SK-N-MC (cell line): ENCODE data around the gene DGUOK.

Experiments
- DNase-seq: peaks from one replicate; pipeline ENCODE4 v3.0.0-alpha.2; 2011; ENCODE audit warnings: low read depth, low spot score
- H3K27ac ChIP-seq: fragments of 200-600 bp; sonication (generic); 2 replicates; pipeline ENCODE4 v1.5.1; 2016; ENCODE audit warnings: mixed run types
- H3K36me3 ChIP-seq: fragments of 200-600 bp; sonication (generic); 2 replicates; pipeline ENCODE4 v1.6.1; 2017; ENCODE audit warnings: antibody characterized with exemption, low read length, mixed read lengths; ENCODE audit not compliant: insufficient read depth
- H3K4me3 ChIP-seq: fragments of 200-600 bp; sonication (generic); 2 replicates; pipeline ENCODE4 v1.5.1; 2016
- H3K9ac ChIP-seq: fragments of 200-600 bp; sonication (generic); 2 replicates; pipeline ENCODE4 v1.8.0; 2017; ENCODE audit warnings: mixed run types, mixed read lengths; ENCODE audit not compliant: insufficient read length
- H3K9me3 ChIP-seq: fragments of 200-600 bp; sonication (generic); 2 replicates; pipeline ENCODE4 v1.6.1; 2017; ENCODE audit warnings: low read depth, mild to moderate bottlenecking, antibody characterized with exemption, low read length, moderate library complexity, mixed read lengths
- EZH2 ChIP-seq: fragments of 200-600 bp; sonication (generic); IDR thresholded peaks from one replicate; pipeline ENCODE4 v1.6.1; 2017; ENCODE audit warnings: antibody characterized with exemption
- FOXP2 ChIP-seq: optimal IDR thresholded peaks from 2 replicates; pipeline ENCODE3; 2011; ENCODE audit warnings: mild to moderate bottlenecking, moderate library complexity; ENCODE audit not compliant: insufficient read depth; ENCODE audit errors: extremely low read length, control extremely low read depth
- POLR2AphosphoS5 ChIP-seq: IDR thresholded peaks from 2 replicates; pipeline ENCODE4 v1.6.1; 2012; ENCODE audit warnings: mild to moderate bottlenecking, low read depth, low read length, borderline replicate concordance

DGUOK gene

DNA sequence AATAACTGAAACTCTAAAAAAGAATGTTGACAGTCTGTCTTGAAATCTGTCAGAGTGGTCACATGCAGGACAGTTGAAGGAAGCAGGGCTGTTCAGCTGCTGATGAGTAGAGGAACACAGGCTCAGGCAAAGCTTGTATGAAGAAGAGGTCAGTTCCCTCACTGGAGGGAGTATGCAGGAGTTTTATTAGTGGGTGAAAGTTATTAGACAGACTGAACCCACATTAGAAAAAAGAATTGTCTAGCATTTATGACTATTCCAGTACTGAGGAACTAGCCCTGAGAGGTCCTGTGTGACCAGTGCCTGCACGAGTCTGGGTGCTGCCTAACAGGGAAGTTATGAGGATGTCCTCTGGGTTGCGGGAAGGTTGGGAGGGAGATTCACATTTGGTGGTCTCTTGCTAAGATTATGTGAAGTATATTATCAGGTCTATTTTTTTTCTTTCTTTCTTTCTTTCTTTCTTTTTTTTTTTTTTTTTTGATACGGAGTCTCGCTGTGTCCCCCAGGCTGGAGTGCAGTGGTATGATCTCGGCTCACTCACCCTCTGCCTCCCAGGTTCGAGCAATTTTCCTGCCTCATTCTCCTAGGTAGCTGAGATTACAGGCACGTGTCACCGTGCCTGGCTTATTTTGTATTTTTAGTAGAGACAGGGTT lies 67.6 kb downstream of the DGUOK start:
- no peak for TF ChIP-seq EZH2
- TF ChIP-seq POLR2AphosphoS5, result no peak
- TF ChIP-seq FOXP2, result no peak
- H3K9me3 ChIP-seq, result no peaks in the 10 kb centered on the region
- no peak overlapping the region for H3K4me3 ChIP-seq
- DNase-seq, result no peak
- no peak overlapping the region for H3K9ac ChIP-seq
- peaks cover 24% of the 10 kb centered on the region; the same call in 1 of the 2 replicates for H3K36me3 ChIP-seq
- no peak overlapping the region for H3K27ac ChIP-seq

DNA sequence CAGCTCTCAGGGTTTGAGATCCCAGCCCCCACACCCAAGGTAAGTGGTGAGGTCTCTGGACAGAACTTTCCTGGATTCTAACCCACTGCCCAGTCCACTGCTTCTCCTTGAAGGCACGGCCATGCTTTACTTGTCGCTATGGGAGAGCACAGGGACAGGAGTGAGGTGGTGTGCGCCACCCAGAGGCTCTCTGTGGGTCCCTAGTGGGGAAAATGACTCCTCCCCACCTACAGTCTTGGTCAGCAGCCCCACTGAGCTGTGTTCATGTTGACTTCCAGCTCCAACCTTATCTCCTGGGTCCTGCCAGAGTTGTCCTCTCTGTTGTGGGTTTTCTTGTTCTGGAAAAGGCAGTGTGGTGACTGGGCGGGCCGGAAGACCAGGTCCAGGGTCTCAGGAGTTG lies 69.1 kb downstream of the DGUOK start:
- H3K9me3 ChIP-seq, result no peaks in the 10 kb centered on the region
- no peak overlapping the region for H3K27ac ChIP-seq
- TF ChIP-seq FOXP2, result no peak
- TF ChIP-seq EZH2, result no peak
- TF ChIP-seq POLR2AphosphoS5, result no peak
- H3K9ac ChIP-seq, result no peak overlapping the region
- H3K36me3 ChIP-seq, result peaks cover 10% of the 10 kb centered on the region; the same call in 1 of the 2 replicates
- no peak overlapping the region for H3K4me3 ChIP-seq
- DNase-seq, result no peak

DNA sequence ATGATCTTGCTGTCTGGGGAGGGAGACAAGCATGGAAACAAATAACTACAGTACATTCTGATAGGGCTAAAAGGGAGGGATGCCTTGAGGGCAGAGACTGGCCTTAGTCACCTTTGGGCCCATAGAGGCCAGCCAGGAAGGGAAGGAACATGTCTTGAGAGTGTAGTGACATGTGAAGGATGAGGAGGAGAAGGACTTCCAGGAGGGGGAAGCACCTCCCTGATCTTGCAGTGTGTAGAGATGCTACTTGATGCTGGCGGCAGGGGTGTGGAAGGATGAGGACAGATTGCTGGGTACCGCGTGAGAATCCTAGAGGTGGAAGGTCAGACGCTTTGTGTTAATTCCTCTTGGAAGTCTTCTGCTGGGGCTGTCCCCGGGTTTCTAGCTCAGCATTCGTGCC lies 71.1 kb downstream of the DGUOK start:
- DNase-seq, result no peak
- H3K9me3 ChIP-seq, result no peaks in the 10 kb centered on the region
- H3K9ac ChIP-seq, result no peak overlapping the region
- no peak overlapping the region for H3K4me3 ChIP-seq
- no peak overlapping the region for H3K27ac ChIP-seq
- TF ChIP-seq POLR2AphosphoS5 (no peak), EZH2 (no peak), FOXP2 (no peak)
- H3K36me3 ChIP-seq, result peaks cover 5% of the 10 kb centered on the region; the same call in 1 of the 2 replicates

DNA sequence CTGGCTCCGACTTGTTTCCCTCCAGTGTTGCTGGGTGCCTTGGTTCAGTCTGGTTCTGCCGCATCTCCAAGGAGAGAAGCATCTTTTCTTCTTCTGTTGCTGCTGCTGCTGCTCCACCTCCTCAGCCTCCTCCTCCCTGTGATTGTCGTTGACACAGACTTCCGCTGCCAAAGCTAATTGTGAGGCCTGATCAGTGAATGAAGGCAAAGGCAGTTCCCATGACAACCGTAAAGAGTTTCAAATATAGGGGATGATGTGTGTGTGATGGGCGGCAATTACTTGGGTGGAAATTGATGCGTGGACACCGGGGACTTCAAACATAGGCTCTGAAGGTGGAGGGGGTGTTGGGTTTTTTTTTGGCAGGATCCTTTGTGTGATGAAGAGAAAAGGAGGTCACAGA lies 71.8 kb downstream of the DGUOK start:
- no peaks in the 10 kb centered on the region for H3K36me3 ChIP-seq
- no peaks in the 10 kb centered on the region for H3K9me3 ChIP-seq
- H3K4me3 ChIP-seq, result no peak overlapping the region
- H3K9ac ChIP-seq, result no peak overlapping the region
- H3K27ac ChIP-seq, result no peak overlapping the region
- DNase-seq, result no peak
- no peak for TF ChIP-seq EZH2
- TF ChIP-seq FOXP2, result no peak
- no peak for TF ChIP-seq POLR2AphosphoS5

DNA sequence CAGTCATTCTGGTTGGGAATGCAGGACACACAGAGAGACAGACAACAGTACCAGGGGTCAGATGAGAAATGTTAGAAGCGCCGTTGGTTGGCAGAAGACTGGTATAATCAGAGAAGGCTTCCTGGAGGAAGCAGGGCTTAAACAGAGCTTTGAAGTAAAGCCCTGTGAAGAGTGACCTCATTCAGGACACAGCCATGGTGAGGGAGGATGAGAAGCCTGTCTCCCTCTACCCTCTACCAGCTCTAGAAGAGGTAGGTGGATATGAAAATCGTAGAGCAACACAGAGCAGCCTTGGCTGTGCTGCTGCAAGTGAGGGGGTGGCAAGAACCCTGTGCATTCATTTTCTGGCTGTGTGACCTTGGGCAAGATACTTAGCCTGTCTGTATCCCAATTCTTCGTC lies 72.3 kb downstream of the DGUOK start:
- no peak for TF ChIP-seq FOXP2
- no peak for TF ChIP-seq POLR2AphosphoS5
- TF ChIP-seq EZH2, result no peak
- H3K36me3 ChIP-seq, result no peaks in the 10 kb centered on the region
- no peaks in the 10 kb centered on the region for H3K9me3 ChIP-seq
- H3K27ac ChIP-seq, result no peak overlapping the region
- no peak overlapping the region for H3K9ac ChIP-seq
- DNase-seq, result no peak
- no peak overlapping the region for H3K4me3 ChIP-seq

DNA sequence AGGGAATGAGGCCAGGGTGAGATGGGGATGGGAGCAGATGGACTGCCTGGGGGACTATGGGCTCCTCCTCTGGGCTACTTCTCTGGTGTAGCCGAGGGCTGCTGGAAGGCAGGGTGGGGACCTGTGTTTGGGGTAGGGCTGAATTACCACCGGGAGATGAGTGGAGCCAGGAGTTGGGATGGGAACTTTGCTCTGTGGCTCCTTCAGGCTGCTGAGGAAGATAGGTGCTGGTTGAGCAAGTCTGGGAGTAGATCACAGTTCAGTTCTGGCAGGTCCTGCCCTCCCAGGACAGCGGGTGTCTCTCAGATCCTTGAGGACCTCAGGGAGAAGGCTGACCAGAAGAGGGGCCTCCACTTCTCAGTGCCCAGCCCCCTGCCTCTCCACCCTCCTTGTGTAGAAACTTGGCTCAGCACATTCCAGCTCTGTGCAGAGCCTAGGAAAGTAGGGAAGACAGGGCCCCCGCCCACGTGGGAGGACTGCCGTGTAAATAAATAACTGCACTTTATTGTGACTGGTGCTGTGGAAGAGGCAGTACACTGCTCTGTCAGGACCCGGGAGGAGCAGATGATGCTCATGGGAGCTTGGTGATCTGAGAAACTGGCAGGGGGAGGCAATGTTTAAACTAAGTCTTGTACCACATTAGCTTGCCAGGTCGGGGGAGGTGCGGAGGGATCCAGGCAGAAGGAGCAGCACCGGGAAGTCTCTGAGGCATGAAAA lies 73.4 kb downstream of the DGUOK start:
- no peaks in the 10 kb centered on the region; the same call in 1 of the 2 replicates for H3K36me3 ChIP-seq
- H3K9me3 ChIP-seq, result no peaks in the 10 kb centered on the region
- no peak overlapping the region for H3K9ac ChIP-seq
- no peak for DNase-seq
- peak overlapping the region; percentile 23; the same call in 1 of the 2 replicates for H3K4me3 ChIP-seq
- TF ChIP-seq FOXP2, result peak; percentile 82
- no peak for TF ChIP-seq EZH2
- no peak overlapping the region for H3K27ac ChIP-seq

DNA sequence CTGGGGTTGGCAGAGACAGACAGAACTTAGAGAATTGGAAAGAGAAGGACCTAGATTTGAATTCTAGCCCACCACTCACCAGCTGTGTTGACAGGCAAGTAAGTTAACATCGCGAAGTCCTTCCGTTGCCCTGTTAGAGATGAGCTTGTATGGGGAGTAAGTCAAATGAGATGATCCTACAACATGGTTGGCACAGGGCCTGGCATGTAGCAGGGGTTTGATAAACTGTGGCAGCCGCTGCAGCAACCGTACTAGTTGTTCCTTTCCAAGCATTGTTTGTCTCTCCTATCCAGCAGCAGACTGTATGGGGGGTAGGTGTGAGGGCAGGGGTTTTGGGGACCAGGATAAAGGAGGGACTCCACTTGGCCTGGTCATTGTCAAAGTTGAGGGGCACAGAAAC lies 74.0 kb downstream of the DGUOK start:
- Histone ChIP-seq H3K27ac (no peak overlapping the region), H3K4me3 (no peak overlapping the region), H3K9me3 (no peaks in the 10 kb centered on the region), H3K9ac (no peak overlapping the region), H3K36me3 (no peaks in the 10 kb centered on the region; the same call in 1 of the 2 replicates)
- TF ChIP-seq FOXP2, result no peak
- DNase-seq, result no peak

DNA sequence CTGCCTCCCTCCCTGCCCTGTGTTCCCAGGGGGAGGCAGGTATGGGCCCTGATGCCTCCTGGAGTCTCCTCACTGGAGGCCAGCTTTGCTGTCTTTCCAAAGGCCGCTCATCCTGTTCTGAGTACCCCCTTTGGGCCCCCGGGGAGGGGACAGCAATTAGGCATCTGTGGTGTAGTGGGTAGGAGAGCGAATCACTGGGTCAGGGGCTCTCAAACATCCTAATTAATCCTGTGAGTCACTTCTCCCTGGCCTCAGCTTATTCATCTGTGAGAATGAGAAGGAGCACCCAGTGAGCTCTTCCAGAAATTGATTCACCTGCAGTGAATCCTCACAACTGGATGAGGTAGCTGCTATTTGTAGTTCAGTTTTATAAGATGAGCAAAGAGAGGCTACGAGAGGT lies 74.4 kb downstream of the DGUOK start:
- H3K27ac ChIP-seq, result no peak overlapping the region
- no peak overlapping the region for H3K9ac ChIP-seq
- no peaks in the 10 kb centered on the region; the same call in 1 of the 2 replicates for H3K36me3 ChIP-seq
- DNase-seq, result no peak
- H3K4me3 ChIP-seq, result no peak overlapping the region
- TF ChIP-seq FOXP2 (no peak), POLR2AphosphoS5 (no peak), EZH2 (no peak)
- H3K9me3 ChIP-seq, result no peaks in the 10 kb centered on the region
